Cortex of kidney (tissue), 1 donor: ENCODE results near the gene ZNF516.

ENCODE experiments used
- DNase-seq: peaks from one replicate; lab custom pipeline; 2025; lab: John Stamatoyannopoulos, UW

The ZNF516 gene

DNA sequence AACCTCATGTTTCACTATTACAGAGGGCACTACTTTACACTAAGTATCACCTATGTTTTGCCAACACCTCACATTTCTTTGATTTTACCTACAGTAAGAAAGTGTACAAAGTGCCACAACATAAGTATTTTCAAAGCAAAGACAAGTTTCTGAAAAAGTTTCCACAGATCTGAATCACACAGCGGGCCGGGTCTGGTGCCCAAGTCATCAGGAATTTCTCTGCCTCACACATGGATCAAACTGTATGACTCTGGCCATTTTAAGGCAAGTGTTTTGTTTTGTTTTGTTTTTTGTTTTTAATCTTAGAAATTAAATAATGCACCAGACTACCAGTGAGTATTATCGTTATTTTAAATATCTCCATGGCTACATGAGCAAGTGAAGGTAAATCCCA, 73.4 kb downstream of the ZNF516 start:
- DNase-seq: no peak

DNA sequence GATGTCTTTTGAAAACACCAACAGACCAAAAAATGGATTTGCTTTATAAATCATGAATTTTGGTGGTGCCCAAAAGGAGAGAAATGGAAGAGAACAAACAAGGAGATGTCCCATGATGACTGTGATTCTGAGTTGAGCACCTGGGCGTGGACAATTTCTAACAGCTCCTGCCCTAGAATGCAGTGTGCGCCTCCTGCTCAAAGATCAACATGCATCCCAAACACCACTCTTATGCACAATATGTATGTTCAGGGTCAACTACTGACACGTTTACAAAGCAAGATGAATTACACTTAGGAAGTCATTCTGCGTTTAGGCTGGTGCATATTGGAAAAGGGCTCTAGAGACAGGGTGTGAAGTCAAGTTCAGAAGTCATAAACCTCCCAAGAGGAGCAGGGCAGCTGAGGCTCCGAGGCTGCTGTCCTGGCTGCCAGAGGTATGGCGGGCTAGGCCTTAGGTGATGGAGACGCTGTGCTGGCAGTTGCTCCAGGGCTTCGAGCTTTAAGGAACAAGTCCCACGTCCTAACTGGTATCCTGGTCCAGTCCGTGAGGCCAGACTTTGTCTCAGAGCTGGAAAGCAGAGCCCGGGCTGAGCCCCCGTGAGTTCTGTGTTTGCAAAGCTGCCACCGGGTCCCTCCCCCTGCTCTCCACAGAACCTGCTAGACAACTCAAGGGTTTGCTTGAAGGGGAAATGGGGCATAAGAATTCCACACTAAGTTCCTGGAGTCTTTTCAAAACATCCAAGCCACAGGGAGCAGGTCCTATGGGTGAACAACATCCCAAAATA, 74.0 kb downstream of the ZNF516 start:
- no peak for DNase-seq

DNA sequence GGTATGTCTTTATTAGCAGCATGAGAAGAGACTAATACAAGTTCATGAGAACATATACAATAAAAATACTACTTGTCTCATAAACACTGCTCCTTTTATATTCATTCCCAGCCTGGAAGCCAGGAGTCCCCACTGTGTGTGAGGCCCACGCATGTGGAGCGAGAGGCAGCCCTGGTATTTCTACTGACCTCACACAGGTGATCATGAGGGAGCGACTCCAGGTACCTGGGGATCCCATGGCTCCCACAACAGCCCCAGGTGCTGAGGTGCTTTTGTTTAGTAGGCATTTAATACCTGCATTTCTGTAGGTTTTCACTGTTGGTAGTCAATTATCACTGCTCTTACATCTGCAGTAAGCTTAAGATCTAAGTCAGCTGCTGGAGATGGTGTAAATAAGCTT, 75.2 kb downstream of the ZNF516 start:
- no peak for DNase-seq

DNA sequence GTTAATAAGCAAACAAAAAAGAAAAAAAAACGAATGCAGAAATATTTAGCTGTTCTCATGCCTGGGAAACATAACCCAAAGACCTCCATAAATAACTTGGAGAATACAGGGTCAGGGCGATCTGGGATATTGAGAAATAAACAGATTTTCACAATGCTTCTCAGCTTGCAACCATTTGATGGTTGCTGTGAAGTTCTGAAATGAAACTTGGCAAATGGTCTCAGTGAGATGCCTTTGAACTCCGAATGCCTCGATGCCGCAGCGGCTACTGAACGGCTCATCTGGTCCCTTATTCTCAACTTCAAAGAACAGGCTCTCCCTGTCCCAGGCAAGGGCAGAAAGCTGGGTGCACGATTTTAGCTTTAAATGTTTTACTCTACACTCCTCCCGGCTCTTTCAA, 78.1 kb downstream of the ZNF516 start:
- DNase-seq: no peak

DNA sequence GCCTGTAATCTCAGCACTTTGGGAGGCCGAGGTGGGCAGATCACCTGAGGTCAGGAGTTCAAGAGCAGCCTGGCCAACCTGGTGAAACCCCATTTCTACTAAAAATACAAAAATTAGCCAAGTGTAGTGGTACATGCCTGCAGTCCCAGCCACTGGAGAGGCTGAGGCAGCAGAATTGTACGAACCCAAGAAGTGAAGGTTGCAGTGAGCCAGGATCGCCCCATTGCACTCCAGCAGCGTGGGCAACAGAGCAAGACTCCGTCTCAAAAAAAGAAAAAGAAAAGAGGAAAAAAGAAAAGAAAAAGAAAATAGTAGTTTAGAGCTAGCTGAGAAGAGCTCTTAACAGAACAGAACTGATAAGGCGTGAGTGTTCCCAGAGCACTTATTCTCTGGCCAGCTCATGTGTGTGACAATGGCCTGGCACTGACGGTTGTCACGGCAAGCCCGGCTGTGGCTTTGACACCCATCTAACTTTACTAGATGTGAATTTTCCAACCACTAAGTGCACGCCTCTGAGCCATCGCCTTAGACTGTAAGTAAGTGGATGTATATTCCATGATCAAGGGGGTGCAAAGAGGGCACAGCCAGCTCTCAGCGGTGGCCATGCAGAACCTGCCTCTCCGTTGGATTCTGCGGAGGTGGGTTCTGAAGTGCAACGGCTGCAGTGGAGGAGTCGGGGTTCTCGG, 80.0 kb downstream of the ZNF516 start:
- DNase-seq: no peak

DNA sequence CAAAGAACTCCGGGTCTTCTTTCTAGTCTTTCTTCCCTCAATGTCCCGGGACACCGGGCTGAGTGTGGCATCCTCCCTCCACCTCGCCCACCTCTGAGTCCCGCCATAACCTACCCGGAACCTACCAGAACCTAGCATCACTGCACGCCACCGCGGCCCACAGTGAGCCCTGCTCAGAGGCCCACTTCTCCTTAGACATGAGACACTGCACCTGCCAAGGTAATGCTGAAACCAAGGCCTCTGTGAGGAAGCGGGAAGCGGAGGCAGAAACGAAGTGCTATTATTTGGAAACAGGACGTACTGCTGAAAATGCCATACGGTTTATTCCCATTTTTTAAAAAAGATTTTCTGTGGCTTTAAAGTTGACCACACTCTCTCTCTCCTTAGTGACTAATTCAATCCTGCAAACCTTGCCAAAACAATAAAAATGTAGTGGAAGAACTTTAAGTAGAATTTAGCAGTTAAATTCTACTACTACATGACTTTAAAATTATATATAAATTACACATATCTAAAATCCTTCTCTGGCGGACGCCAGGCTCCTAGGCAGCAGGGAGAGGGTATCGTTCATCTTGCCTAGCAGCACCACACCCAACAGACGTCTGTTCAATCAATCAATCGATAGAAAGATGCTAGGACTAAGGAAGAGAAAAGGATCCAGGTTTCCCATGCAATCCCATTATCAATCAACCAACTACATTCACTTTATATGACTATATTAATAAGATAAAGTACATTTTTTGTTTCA, 82.0 kb downstream of the ZNF516 start:
- no peak for DNase-seq

DNA sequence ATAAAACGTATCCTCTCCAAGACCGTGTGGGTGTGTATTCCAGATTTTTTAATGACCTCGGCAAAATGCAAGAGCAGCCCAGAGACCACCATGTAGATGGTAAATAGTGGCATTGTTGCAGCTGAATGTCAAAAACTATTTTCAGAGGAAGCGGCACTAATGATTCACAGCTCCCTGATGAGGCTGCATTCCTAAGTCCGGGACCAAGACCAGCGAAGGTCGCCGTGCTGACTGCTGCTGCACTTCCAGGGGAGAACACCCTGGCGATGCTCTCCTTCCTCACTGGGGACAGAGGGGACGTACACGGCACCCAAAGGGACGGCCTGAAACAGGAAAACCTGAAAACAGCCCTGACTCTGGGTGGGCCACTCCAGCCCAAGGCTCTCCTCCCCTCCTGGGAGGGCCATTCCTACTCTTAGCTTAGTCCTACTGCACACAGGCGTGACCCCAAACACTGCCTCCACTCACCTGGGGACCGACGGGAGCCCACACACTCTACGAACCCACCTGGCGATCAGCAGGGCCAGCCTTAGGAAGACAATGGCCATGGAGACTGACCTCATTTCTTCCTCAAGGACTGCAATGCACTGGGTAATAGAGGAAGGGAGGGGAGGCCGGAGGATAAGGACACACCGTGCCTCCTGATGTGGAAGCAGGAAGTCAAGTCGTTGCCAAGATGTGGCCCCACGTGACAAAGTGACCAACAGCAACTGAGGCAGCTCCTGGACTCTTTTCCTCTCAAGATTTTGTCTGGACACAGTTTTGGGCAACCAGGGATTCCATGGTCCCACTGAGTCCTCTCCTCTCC, 82.8 kb downstream of the ZNF516 start:
- no peak for DNase-seq

DNA sequence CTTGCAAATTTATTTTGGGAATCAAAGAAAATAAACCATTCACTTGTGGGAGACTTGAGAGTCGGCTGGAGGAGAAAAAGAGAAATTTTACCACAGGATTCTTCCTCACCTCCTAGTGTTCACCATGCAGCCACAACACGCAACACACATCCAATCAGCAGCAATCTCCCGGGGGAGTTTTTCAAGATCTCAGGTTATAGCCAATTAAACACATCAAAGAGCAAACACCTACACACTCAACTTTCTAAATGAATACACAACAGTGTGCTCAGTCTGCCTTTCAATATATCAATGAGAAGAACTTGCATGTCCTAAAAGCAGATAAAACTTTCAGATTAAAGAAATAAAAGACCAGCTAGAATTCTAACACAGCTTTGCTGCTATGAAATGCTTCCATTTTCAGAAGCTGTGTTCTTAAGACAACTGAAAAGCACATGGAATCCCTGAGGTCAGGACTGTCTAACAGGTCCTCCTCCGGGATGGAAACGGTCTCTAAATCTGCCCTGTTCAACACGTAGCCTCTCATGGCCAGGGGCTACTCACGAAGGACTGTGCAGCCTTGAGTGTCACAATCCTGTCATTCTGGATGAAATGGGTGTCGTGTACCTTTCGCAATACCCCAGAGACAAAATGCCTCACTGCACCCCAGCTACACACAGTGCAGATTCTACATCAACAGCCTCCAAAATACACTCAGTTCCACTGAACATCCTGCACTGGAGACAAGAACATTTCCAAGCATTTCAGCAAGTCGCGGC, 84.2 kb downstream of the ZNF516 start:
- DNase-seq: no peak

DNA sequence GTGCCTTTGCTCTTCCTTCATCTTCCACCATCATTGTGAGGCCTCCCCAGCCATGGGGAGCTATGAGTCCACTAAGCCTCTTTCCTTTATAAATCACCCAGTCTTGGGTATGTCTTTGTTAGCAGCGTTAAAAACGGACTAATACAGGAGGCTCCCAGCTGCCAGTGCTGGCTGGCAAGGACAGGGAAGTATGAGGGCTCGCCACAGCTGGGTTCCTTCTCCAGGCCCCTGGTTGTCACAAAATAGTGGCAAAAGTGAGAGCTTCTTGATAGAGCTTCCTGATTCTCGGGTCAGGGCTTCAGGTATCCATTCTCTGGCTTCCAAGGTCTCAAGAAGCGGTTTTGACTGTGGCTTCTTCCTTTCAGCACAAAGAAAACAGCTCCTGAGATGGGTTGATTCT, 85.0 kb downstream of the ZNF516 start:
- no peak for DNase-seq

DNA sequence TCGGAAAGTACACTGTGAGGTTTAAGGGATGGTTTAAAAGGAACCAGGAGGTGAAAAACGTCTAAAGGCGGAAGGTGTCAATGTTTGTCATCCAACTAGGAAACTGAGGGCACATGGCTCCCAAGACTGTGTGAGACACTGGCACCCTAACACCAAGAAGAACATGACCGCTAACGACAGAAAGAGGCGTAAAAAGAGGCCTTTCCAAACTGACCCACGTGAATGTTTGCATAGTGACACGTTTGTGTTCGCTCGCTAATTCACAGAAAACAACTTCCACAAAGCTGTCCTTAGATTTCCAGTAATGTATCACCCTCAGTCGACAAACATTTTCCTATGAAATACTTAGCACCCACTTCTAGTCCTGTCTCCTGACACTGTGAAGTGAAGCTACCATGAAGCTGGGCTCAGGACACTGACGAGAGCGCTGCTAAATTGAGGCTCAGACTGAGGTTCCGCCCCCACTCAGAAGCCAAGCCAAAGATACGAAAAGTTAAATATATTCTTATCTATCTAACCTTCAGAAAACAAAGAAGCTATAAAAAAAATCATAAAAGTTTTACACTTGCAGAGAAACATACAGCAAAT, 86.5 kb downstream of the ZNF516 start:
- no peak for DNase-seq

DNA sequence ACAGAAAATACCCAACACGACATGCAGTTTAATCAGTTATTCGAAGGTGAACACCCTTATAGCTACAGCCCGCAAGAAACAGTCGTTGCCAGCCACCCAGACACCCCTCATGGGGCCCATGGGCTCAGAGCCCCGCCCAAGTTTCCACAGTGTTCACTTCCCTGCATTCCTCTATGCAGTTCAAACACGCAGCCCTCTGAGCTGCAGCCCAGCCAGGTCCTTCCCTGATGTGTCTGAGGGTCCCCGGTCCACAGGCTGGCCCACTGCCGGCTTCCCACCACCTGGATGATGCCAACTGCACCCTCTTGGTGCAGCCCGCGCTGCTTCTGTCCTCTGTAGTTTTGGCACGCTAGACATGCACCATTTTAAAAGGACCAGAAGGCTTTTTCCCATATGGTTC, 87.4 kb downstream of the ZNF516 start:
- no peak for DNase-seq

DNA sequence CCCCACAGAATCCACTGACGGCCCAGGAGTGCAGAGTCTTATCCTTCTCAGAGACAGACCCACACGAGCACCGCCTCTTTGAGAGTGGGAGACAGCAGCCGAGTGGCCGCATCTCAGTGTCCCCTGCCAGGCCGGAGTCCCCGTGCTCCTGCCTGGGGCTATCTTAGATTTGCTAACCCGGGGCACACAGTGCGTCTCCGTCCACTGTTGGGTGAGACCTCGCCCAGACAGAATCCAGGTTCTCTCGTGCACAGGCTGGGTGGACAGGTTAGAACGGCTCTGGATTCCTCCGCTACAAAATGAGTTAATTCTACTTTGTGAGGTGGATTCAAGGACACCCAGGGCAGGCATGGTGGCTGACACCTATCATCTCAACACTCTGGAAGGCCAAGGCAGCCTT, 88.3 kb downstream of the ZNF516 start:
- DNase-seq: no peak

DNA sequence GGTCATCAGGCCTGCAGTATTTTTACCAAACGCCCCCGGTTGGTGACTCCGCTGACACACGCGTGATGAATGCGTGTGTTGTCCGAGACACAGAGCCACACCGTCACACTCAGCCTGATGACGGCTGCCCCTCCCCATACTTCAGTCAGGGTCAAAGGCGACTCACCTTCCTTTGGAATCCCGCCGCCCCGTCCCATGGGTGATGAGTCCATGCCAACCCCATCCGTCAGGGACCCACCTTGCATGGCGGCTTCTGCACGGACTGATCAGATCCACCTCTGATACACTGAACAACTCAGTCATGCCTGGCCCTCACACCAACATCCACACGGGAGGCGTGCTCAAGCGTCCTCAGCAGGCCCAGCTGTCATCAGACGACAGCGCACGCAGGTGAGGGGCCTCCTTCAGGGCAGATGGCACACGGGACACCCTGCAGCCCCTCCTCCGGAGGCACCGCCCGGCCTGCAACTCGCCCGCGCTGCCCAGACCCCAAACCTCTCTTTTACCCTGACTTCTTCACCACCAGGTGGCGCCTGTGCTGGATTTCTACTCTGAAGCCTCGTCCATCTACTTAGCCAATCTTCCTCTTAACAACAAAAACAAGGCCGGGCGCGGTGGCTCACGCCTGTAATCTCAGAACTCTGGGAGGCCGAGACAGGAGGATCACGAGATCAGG, 89.2 kb downstream of the ZNF516 start:
- no peak for DNase-seq

DNA sequence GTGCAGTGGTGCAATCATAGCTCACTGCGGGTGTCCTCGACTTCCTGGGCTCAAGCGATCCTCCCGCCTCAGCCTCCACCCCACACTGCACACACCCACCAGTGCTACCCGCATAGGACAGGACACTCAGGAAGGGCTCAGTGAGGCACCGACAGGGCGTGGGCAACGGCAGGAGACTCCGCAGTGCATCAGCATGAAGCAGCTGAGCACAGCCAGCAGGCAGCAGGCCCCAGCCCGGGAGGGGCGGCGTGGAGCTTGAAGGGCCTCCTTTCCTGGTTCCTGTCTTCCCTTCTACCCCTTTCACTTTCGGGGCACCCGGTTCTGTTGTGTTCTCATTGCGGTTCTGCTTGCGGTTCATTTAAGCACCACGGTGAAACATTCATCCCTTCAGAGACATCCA, 89.8 kb downstream of the ZNF516 start:
- DNase-seq: no peak

DNA sequence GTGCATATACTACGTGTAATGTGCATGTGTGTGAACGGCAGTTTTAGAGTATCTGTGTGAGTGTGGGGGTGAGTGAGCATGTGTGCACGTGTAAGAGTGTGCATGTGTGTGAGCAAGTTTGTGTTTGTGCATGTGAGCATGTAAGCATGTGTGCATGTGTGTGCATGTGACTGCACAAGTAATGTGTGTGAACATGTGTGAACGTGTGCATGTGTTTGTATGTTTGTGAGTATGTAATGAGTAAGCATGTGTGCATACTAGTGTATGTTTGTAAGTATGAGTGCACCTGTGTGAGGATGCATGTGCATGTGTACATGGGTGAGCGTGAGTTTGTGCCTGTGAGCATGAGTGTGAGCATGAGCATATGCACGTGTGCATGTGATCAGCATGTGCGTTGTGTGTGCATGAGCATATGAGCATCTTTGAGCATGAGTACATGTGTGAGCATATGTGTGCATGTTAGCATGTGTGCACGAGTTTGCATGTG, 90.7 kb downstream of the ZNF516 start:
- DNase-seq: no peak

DNA sequence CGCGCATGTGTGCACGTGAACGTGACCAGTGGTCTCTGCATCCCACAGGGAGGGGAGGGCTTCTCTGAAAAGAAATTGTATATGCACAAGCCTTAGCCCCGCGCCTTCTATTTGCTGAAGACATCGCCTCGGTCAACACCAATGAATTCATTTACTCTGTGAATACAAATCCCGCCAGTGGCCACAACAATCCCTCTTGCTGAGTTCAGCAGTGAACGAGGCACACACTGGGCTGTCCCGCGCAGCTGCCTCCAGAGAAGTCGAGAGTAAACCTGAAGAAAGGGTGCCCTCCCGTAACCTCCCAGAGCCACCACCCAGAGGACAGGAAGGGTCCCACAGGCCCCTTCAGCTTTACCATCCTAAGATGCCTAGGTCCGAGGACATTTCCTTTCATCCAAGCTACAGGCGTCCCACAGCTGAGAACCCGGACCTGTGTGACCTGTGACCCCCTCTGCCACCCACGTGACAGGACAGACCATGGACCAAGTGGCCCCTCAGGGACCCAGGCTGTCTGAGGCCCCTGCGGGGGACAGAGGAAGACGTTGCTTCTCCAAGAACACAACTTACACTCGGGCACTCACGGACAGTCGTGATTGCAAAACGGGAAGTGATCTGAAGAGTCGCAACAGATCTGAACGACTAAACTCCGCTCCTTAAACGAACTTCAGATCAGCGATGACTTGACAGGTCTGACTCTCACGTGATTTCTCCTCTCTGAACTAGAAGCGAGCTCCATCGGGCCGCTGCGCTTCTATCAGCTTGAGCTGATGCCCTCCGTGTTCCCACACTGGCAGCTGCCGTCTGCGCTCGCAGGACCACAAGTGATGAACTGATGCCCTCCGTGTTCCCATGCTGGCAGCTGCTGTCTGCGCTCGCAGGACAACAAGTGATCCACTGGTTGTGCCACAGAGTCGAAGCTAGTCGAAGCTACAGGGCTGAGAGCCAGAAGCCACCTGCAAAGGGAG, 92.7 kb downstream of the ZNF516 start:
- DNase-seq: no peak

DNA sequence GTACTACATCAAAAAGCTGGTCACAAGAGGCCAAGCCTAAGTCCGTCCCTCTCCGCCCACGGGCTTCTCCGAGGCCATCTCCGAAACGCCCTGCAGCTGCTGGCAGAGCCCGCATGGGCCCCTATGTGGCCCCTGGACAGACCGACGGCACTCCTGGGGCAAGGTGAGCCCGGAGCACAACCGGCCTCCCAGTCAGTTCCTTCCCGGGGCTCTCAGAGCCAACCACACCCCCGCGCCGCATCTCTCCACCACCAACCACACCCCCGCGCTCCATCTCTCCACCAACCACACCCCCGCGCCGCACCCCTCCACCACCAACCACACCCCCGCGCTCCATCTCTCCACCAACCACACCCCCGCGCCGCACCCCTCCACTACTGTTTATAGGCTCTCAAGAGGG, 93.5 kb downstream of the ZNF516 start:
- no peak for DNase-seq

DNA sequence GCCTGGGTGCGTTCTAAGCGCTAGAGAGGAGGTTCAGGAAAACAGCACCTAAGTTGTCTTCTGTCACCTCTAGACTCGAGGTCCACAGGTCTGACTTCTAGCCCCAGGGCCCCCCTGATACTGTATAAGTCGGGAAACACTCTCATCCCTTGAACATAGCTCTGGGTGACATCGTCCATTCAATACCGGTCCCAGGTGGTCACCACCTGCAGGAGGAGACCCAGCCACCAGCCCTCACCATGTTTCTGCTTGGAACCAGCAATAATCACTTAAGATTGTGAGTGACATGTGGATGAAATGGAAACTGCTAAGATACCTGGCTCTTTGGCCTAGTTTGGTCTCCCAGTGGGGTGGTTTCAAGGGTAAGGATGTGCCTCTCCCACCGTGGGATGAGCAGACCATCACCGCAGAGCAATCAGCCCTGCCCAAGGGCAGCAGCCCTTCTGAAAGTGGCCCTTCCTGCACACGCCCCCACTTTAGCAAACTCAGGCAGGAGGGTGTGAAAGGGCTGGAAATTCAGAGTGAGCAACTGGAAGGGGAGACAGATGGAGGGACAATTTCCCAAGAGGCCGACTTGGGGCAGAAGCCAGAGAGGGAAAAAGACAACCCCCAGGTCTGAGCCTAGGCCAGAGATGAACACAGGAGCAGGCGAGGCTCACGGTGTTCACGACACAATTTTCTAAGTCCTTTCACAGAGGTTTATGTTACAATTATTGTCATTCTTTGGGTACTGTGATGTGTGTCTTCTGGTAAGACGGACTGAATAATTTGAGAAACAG, 95.2 kb downstream of the ZNF516 start:
- no peak for DNase-seq
